Calu3 (cell line): ENCODE measurements around the gene TRPV6. TPM values are rescaled to one million over a fixed set of nuclear protein-coding genes. Genes with fewer than 3 reads are reported as not detected.

ENCODE experiments used
- BruUV-seq: library from RNA; stranded (reverse); fragments of 400-500 nt; replicated peaks from 2 replicates; lab custom pipeline; 2021; lab: Mats Ljungman, UMichigan
- CTCF ChIA-PET: fragments of 300-600 bp; sonication (Branson Sonifier 250); formaldehyde crosslinking; loops from one replicate; lab custom pipeline; 2022; ENCODE audit warnings: antibody characterized with exemption; lab: Charles Lee
- DNase-seq: peaks from one replicate; pipeline ENCODE4 v3.0.0; 2022
- H3K27ac Mint-ChIP-seq: one replicate; pipeline ENCODE4 v1.8.0; 2022; ENCODE audit warnings: mixed read lengths; ENCODE audit not compliant: unreplicated experiment
- H3K27me3 Mint-ChIP-seq: one replicate; pipeline ENCODE4 v1.8.0; 2022; ENCODE audit warnings: mixed read lengths; ENCODE audit not compliant: unreplicated experiment
- H3K36me3 Mint-ChIP-seq: one replicate; pipeline ENCODE4 v1.8.0; 2022; ENCODE audit warnings: mild to moderate bottlenecking, moderate library complexity, mixed read lengths; ENCODE audit not compliant: insufficient read depth, unreplicated experiment
- H3K4me1 Mint-ChIP-seq: one replicate; pipeline ENCODE4 v1.8.0; 2022; ENCODE audit warnings: mild to moderate bottlenecking, low read depth, mixed read lengths; ENCODE audit not compliant: unreplicated experiment
- H3K4me3 Mint-ChIP-seq: one replicate; pipeline ENCODE4 v1.8.0; 2022; ENCODE audit warnings: mild to moderate bottlenecking, low read depth, moderate library complexity, mixed read lengths; ENCODE audit not compliant: unreplicated experiment
- H3K9me3 Mint-ChIP-seq: one replicate; pipeline ENCODE4 v1.8.0; 2022; ENCODE audit warnings: low read depth, mixed read lengths; ENCODE audit not compliant: unreplicated experiment
- CTCF ChIP-seq: fragments of 200-600 bp; IDR thresholded peaks from one replicate; pipeline ENCODE4 v1.8.0; 2022; ENCODE audit warnings: antibody characterized with exemption; ENCODE audit not compliant: unreplicated experiment
- intact Hi-C: fragments of 100-400 bp; cut with micrococcal nuclease; formaldehyde crosslinking; loops from one replicate; pipeline ENCODE4 v1.10.0; 2022; ENCODE audit not compliant: unreplicated experiment
- total RNA-seq: library from RNA; stranded (reverse); gene quantifications from 2 replicates; pipeline ENCODE4 v1.2.3, GENCODE V29; 2022

TRPV6 gene
- total RNA-seq, 1 experiment from 2014 or later = 1.7 TPM

- TF ChIP-seq CTCF = no peak
- CTCF ChIA-PET = interaction anchor here (0.6 to 1.6 kb wide), 6 partner anchors 9 to 306 kb away, joined by 3 to 7 read pairs (median 4); no protein-coding TSS in a partner anchor
- peaks cover 6% of the 10 kb centered on the region for H3K36me3 Mint-ChIP-seq
- peaks cover 52% of the 10 kb centered on the region for H3K4me1 Mint-ChIP-seq
- no peaks in the 10 kb centered on the region for H3K27me3 Mint-ChIP-seq
- H3K4me3 Mint-ChIP-seq = peak overlapping the region; percentile 17
- peak; percentile 34 for DNase-seq
- no TSS peak for BruUV-seq
- H3K27ac Mint-ChIP-seq = peak overlapping the region; percentile 58
- no peaks in the 10 kb centered on the region for H3K9me3 Mint-ChIP-seq
- intact Hi-C loops = no loop called here
These were observed 23.7 kb upstream of the TRPV6 start for GRCh38 chr7:142908921-142909890.

GRCh38 chr7:142908290-142908689, 22.7 kb upstream of the TRPV6 start:
- Mint-ChIP-seq H3K4me1 (peaks cover 43% of the 10 kb centered on the region), H3K9me3 (no peaks in the 10 kb centered on the region), H3K36me3 (peaks cover 6% of the 10 kb centered on the region), H3K27ac (peak overlapping the region; percentile 58), H3K27me3 (no peaks in the 10 kb centered on the region), H3K4me3 (peak overlapping the region; percentile 17)
- no TSS peak for BruUV-seq
- no peak for TF ChIP-seq CTCF
- intact Hi-C loops = no loop called here
- DNase-seq = no peak
- CTCF ChIA-PET = no interaction called here

GRCh38 chr7:142906643-142907042, 21.1 kb upstream of the TRPV6 start:
- H3K4me3 Mint-ChIP-seq = no peak overlapping the region
- H3K36me3 Mint-ChIP-seq = peaks cover 6% of the 10 kb centered on the region
- BruUV-seq = no TSS peak
- no peak for TF ChIP-seq CTCF
- CTCF ChIA-PET = no interaction called here
- H3K27me3 Mint-ChIP-seq = no peaks in the 10 kb centered on the region
- intact Hi-C loops = no loop called here
- no peak for DNase-seq
- peaks cover 27% of the 10 kb centered on the region for H3K4me1 Mint-ChIP-seq
- no peaks in the 10 kb centered on the region for H3K9me3 Mint-ChIP-seq
- H3K27ac Mint-ChIP-seq = no peak overlapping the region

GRCh38 chr7:142905759-142906158, 20.2 kb upstream of the TRPV6 start:
- peaks cover 25% of the 10 kb centered on the region for H3K4me1 Mint-ChIP-seq
- H3K4me3 Mint-ChIP-seq = no peak overlapping the region
- H3K27ac Mint-ChIP-seq = no peak overlapping the region
- DNase-seq = no peak
- intact Hi-C loops = no loop called here
- TF ChIP-seq CTCF = no peak
- CTCF ChIA-PET = no interaction called here
- BruUV-seq = no TSS peak
- no peaks in the 10 kb centered on the region for H3K9me3 Mint-ChIP-seq
- H3K36me3 Mint-ChIP-seq = peaks cover 6% of the 10 kb centered on the region
- no peaks in the 10 kb centered on the region for H3K27me3 Mint-ChIP-seq
